Spleen (tissue), 11 donors: ENCODE measurements around the gene HMGA1. TPM values are rescaled to one million over a fixed set of nuclear protein-coding genes. Genes with fewer than 3 reads are reported as not detected.
A peak's percentile ranks its signal among the peaks of the same experiment; 100 is the strongest.
"Not testable (repeated sequence)": the region's sequence is repeated elsewhere in the genome, so short reads cannot be mapped to it uniquely, and the experiment has no call there.

Experiments used
- DNase-seq: peaks from one replicate; pipeline ENCODE4 v3.0.0-alpha.2; 2020
- H3K27ac ChIP-seq, 8 donors: fragments of 200-600 bp; sonication (generic) in 7 of 8; 1 replicate in 4 of 8; 2 replicates in 4 of 8; pipeline versions ENCODE4 v1.5.0 to v1.8.0; 2016 to 2021; ENCODE audit warnings: inconsistent platforms in 4 of 8, mild to moderate bottlenecking in 4 of 8, moderate library complexity in 1 of 8
- H3K27me3 ChIP-seq, 7 donors: fragments of 200-600 bp; sonication (generic) in 6 of 7; replicated peaks in 1 of 7; 1 replicate in 4 of 7; 2 replicates in 3 of 7; pipeline versions ENCODE4 v1.5.0 to v1.8.0; 2016 to 2021; ENCODE audit warnings: inconsistent platforms in 3 of 7, mild to moderate bottlenecking in 1 of 7
- H3K36me3 ChIP-seq, 6 donors: fragments of 200-600 bp; sonication (generic) in 5 of 6; 1 replicate in 4 of 6; 2 replicates in 2 of 6; pipeline versions ENCODE4 v1.5.0 to v1.8.0; 2016 to 2021; ENCODE audit warnings: inconsistent platforms in 2 of 6
- H3K4me1 ChIP-seq, 6 donors: fragments of 200-600 bp; sonication (generic) in 5 of 6; 1 replicate in 3 of 6; 2 replicates in 3 of 6; pipeline versions ENCODE4 v1.5.0 to v1.8.0; 2016 to 2021; ENCODE audit warnings: inconsistent platforms in 3 of 6
- H3K4me3 ChIP-seq, 8 donors: fragments of 200-600 bp; sonication (generic) in 7 of 8; 1 replicate in 4 of 8; 2 replicates in 4 of 8; pipeline versions ENCODE4 v1.5.0 to v1.8.0; 2016 to 2021; ENCODE audit warnings: inconsistent platforms in 4 of 8, mild to moderate bottlenecking in 4 of 8, moderate library complexity in 2 of 8
- H3K9me3 ChIP-seq, 8 donors: fragments of 200-600 bp; sonication (generic) in 7 of 8; 1 replicate in 4 of 8; 2 replicates in 4 of 8; pipeline versions ENCODE4 v1.5.0 to v1.8.0; 2016 to 2021; ENCODE audit warnings: inconsistent platforms in 4 of 8
- POLR2A ChIP-seq, 3 donors: fragments of 450-650 bp; IDR thresholded peaks; one replicate each; pipeline ENCODE4 v1.5.1; 2017; ENCODE audit warnings: antibody characterized with exemption in 3 of 3, mild to moderate bottlenecking in 1 of 3
- POLR2AphosphoS5 ChIP-seq, 3 donors: sonication (generic); formaldehyde crosslinking; IDR thresholded peaks; one replicate each; pipeline ENCODE4 v1.5.1; 2017; ENCODE audit warnings: antibody characterized with exemption in 3 of 3
- whole genome bisulfite sequencing, 5 donors: extraction: QIAGEN DNeasy Blood & Tissue Kit in 3 of 5; methylation state at CpG; one replicate each; pipeline versions ENCODE4 v1.1.5 to v1.1.7; 2013 to 2018; 5-methylcytosine and 5-hydroxymethylcytosine counted together
- intact Hi-C: fragments of 100-400 bp; cut with DNase I; formaldehyde crosslinking; loops from one replicate; pipeline ENCODE4 v1.15.0; 2023; ENCODE audit warnings: low total_unique reads
- polyA plus RNA-seq, 3 donors: library from polyadenylated mRNA; stranded (reverse); fragments of 200-250 nt; gene quantifications; one replicate each; pipeline ENCODE4 v1.2.1, GENCODE V29; 2013
- total RNA-seq, 7 donors: library from RNA; depleted of rRNA in 3 of 7; stranded (reverse); fragments of >200 nt in 3 of 7; fragmentation: NEBNext Ultra II Directional in 4 of 7; extraction: Animal tissue kit (Norgen Biotek cat#: 25700) in 4 of 7; gene quantifications; one replicate each; pipeline versions ENCODE4 v1.1.0 to v1.2.1, GENCODE V29; 2016 to 2021
- TF ChIP-seq, protein P1 (sequence below), 11 experiments: fragments of 200-600 bp in 7 of 11; fragments of 450-650 bp in 4 of 11; sonication (generic) in 4 of 11; IDR thresholded peaks in 8 of 11; conservative IDR thresholded peaks in 3 of 11; 1 replicate in 7 of 11; 2 replicates in 4 of 11; pipeline versions ENCODE4 v1.4.0 to v1.8.0; 2016 to 2021; ENCODE audit warnings: antibody characterized with exemption in 11 of 11, inconsistent platforms in 4 of 11, mild to moderate bottlenecking in 1 of 11
- donor health status: healthy with polysubstance abuse.
- donor health status: DM: no; HTN: no; CAD: no; lungs with moderate emphysema.
- donor health status: DM: no; HTN: no; CAD: no.
- donor health status: Bipolar disorder and iron deficiency.
- donor health status: healthy.
- donor health status: DM: no; HTN: no; CAD: no.
- donor health status: DM: yes; HTN: yes; CAD: no.

The HMGA1 gene
- total and polyA plus RNA-seq, 10 donors = 49.9 to 129 (median 79.6) TPM

DNA sequence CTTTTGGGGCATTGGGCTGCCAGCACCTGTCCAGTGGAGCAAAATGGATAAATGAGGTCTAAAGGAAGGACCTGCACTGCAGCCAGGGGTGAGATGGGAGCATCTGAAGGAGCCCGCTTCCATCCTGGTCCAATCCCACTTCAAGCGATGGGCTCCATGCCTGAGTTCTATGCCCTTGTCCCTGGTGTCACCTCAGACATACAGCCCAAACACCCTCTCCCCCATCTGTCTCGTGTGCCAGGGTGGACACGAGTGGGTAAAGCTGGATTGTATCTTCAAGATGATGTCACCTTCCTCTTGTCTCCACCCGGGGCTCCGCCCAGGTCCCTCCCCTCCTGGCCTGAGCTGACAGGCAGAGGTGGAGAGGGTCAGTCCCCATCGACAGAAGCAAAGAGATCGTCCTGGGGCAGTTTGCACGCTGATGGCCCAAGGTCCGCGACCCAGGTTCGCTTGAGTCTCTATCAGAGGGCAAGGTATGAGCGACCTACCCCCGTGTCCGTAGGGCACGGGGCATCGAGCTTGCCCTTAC is 11.6 kb downstream of the HMGA1 start:
- peak; percentile 93 for DNase-seq
- H3K4me3 ChIP-seq = peak overlapping the region; percentile 64 to 90 (median 78)
- peak overlapping the region; percentile 92 to 98 (median 94) for H3K27ac ChIP-seq
- no peaks in the 10 kb centered on the region for H3K9me3 ChIP-seq
- peaks cover 0 to 43% (median under 1%) of the 10 kb centered on the region in 6 donors for H3K36me3 ChIP-seq
- intact Hi-C loops = loop anchor here (2.0 kb wide), 2 partner anchors 145 to 167 kb away; partner anchors contain the start of gene NUDT3
- TF ChIP-seq, protein P1, sequence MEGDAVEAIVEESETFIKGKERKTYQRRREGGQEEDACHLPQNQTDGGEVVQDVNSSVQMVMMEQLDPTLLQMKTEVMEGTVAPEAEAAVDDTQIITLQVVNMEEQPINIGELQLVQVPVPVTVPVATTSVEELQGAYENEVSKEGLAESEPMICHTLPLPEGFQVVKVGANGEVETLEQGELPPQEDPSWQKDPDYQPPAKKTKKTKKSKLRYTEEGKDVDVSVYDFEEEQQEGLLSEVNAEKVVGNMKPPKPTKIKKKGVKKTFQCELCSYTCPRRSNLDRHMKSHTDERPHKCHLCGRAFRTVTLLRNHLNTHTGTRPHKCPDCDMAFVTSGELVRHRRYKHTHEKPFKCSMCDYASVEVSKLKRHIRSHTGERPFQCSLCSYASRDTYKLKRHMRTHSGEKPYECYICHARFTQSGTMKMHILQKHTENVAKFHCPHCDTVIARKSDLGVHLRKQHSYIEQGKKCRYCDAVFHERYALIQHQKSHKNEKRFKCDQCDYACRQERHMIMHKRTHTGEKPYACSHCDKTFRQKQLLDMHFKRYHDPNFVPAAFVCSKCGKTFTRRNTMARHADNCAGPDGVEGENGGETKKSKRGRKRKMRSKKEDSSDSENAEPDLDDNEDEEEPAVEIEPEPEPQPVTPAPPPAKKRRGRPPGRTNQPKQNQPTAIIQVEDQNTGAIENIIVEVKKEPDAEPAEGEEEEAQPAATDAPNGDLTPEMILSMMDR (IDR thresholded peaks at IDR 0.05 in 8 of 11, conservative IDR thresholded peaks at IDR 0.05 in 3 of 11) = no peak
- TF ChIP-seq POLR2A (IDR thresholded peaks at IDR 0.05) (no peak), POLR2AphosphoS5 (IDR thresholded peaks at IDR 0.05) (no peak)
- H3K27me3 ChIP-seq = no peaks in the 10 kb centered on the region
- peaks cover 23 to 65% (median 51%) of the 10 kb centered on the region in 6 donors for H3K4me1 ChIP-seq
- WGBS, 5 donors = 9 to 19% (median 11%) methylated on average over 9 to 17 of the region's 17 CpGs

DNA sequence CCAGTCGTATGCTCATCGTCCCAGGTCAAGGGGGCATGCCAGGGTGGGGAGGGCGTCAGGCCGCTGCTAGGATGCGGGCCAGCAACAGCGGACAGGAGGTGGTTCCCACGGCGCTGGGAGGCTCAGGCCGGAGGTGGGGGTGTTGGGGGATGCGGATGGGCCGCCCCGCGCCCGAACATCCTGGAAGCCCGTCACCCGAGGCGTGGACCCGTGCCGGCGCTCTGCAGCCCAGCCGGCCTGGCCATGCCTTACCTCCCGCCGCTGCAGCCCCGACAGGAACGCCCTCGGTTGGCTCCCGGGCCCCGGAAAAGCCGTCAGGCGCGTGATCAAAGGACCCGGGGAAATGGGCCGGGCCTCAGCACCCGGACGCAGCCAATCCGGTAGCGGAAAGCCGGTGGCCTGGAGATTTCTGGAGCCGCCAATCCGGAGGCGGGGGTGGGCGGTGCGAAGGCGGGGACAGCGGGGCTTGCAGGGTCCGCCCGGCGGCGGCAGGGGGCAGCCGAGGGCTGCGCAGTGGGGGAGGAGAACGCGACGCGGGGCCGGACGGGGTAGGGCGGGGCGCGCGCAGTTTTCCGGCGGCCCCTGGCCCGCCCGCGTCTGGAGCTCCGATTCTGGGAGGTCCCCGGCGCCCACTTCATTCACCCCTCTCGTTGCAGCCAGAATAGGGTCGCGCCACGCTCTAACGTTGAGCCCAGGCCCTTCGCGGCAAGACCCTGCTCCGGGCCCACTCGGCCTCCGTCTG is 12.2 kb downstream of the HMGA1 start, which contains the start of gene SMIM29:
Gene SMIM29 (minus strand): TSS at position 280 of the 742 bp plus-strand sequence. CDS start 1,215 bp downstream, outside the sequence.
- intact Hi-C loops = loop anchor here (2.0 kb wide), 2 partner anchors 144 to 166 kb away; partner anchors contain the start of gene NUDT3
- H3K27ac ChIP-seq = peak within 1 kb of the TSS; percentile 92 to 98 (median 94)
- peak; percentile 88 to 95 (median 91) for TF ChIP-seq POLR2AphosphoS5 (IDR thresholded peaks at IDR 0.05)
- TF ChIP-seq, protein P1 (IDR thresholded peaks at IDR 0.05 in 8 of 11, conservative IDR thresholded peaks at IDR 0.05 in 3 of 11) = peak; percentile 98 to 100 (median 100)
- TF ChIP-seq POLR2A (IDR thresholded peaks at IDR 0.05) = no peak
- peak within 1 kb of the TSS; percentile 64 to 90 (median 78) for H3K4me3 ChIP-seq
- H3K36me3 ChIP-seq = peaks cover 0 to 36% (median 0%) of the 10 kb centered on the region in 6 donors
- H3K27me3 ChIP-seq = no peaks in the 10 kb centered on the region
- H3K9me3 ChIP-seq = no peaks in the 10 kb centered on the region
- peaks cover 18 to 59% (median 45%) of the 10 kb centered on the region in 6 donors for H3K4me1 ChIP-seq
- WGBS, 5 donors = 0% methylated on average over 13 to 79 of the region's 79 CpGs
- DNase-seq = peak; percentile 100

DNA sequence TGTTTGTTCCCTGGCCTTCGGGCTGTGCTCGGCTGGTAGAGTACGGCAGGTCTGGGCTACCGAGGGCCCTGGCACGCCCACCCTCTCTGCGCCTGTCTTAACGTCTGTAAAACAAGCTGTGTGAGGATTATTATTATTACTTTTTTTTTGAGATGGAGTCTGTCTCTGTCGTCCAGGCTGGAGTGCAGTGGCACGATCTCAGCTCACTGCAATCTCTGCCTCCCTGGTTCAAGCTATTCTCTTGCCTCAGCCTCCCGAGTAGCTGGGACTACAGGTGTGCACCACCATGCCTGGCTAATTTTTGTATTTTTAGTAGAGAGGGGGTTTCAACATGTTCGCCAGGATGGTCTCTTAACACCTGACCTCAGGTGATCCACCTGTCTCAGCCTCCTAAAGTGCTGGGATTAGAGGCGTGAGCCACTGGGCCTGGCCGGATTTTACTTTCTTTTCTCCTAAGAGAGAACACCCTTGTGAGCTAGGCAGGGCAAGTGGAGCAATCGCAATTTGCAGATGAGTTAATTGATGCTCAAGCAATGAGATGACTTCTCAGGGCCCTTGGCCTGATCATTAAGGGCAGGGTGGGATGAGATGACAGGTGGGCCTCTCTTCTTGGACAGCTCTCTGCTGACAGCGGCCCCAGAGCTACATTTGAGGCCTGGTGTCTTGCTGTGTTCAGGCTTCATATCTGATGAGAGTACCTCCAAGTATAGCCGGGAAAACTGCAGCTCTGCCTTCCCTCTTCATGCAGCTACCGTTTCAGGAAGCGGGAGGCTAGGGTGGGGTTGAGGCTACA is 13.0 kb downstream of the HMGA1 start:
- TF ChIP-seq POLR2A (IDR thresholded peaks at IDR 0.05) = peak in 1 of 3 donors; percentile 52
- TF ChIP-seq, protein P1 (IDR thresholded peaks at IDR 0.05 in 8 of 11, conservative IDR thresholded peaks at IDR 0.05 in 3 of 11) = no peak
- Histone ChIP-seq H3K4me3 (peak overlapping the region; percentile 64 to 90 (median 78)), H3K27ac (peak overlapping the region; percentile 92 to 98 (median 94)), H3K9me3 (no peaks in the 10 kb centered on the region), H3K36me3 (peaks cover 0 to 29% (median 0%) of the 10 kb centered on the region in 6 donors), H3K27me3 (no peaks in the 10 kb centered on the region), H3K4me1 (peaks cover 11 to 51% (median 38%) of the 10 kb centered on the region in 6 donors)
- DNase-seq = peak; percentile 50
- intact Hi-C loops = loop anchor here (2.0 kb wide), 2 partner anchors 143 to 165 kb away; partner anchors contain the start of gene NUDT3
- 41 to 48% (median 45%) methylated on average over 15 to 18 of the region's 18 CpGs for WGBS, 5 donors

DNA sequence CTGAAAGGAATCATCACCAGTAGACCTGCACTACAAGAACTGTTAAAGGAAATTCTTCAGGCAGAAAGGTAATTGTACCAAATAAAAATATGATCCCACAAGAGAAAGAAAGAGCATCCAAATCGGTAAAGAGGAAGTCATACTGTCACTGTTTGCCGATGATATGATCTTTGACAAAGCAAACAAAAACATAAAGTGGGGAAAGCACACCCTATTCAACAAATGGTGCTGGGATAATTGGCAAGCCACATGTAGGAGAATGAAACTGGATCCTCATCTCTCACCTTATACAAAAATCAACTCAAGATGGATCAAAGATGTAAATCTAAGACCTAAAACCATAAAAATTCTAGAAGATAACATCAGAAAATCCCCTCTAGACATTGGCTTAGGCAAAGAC is 15.7 kb downstream of the HMGA1 start:
- H3K27ac ChIP-seq, H3K9me3 ChIP-seq, DNase-seq, H3K36me3 ChIP-seq, intact Hi-C loops, H3K4me3 ChIP-seq, H3K27me3 ChIP-seq: not testable (repeated sequence)
- WGBS, 5 donors = 19 to 30% (median 27%) methylated on average over 2 of the region's 2 CpGs
- peaks cover 11 to 27% (median 20%) of the 10 kb centered on the region in 6 donors for H3K4me1 ChIP-seq
